ENCODE measurements around the gene ISG20. TPM values are rescaled to one million over a fixed set of nuclear protein-coding genes. Genes with fewer than 3 reads are reported as not detected.

The ISG20 gene
- total RNA-seq, 1 experiment from 2014 or later, result 14.9 TPM

- BruUV-seq (replicated peaks), result no TSS peak
- Histone ChIP-seq H3K36me3 (ENCODE audit: control insufficient read depth, insufficient read depth, low read length) (no peaks in the 10 kb centered on the region), H3K9me3 (ENCODE audit: control insufficient read depth, insufficient read depth, low read depth, low read length) (no peaks in the 10 kb centered on the region), H3K4me1 (ENCODE audit: control insufficient read depth, insufficient read depth, low read length) (peaks cover 7% of the 10 kb centered on the region; the same call in 1 of the 2 replicates), H3K27ac (ENCODE audit: low read length) (no peak overlapping the region), H3K27me3 (ENCODE audit: control insufficient read depth, insufficient read depth, low read length) (peaks cover 41% of the 10 kb centered on the region), H3K4me3 (ENCODE audit: low read depth in 2 of 2, low read length in 2 of 2) (no peak overlapping the region)
- CTCF ChIA-PET, result interaction anchor here (0.6 kb wide), 2 partner anchors 22 to 143 kb away, joined by 3 to 7 read pairs; partner anchors contain the start of gene MRPS11
- intact Hi-C loops (cut with micrococcal nuclease; ENCODE audit: unreplicated experiment), result loop anchor here (5.0 kb wide), 1 partner anchor 118 kb away; no protein-coding TSS in a partner anchor
- DNase-seq (ENCODE audit: low read depth, low spot score) (no peak), ATAC-seq (no peak)
- POLR2A ChIA-PET, result no interaction called here
- TF ChIP-seq TCF7L2 (IDR thresholded peaks at IDR 0.05; ENCODE audit: low read depth, low read length), result no peak
- no peak for TF ChIP-seq SIN3A (IDR thresholded peaks at IDR 0.05; ENCODE audit: borderline replicate concordance, insufficient read depth, low read depth, low read length)
- TF ChIP-seq CTCF (IDR thresholded peaks at IDR 0.05), result no peak
- no peak for TF ChIP-seq POLR2AphosphoS5 (IDR thresholded peaks at IDR 0.05; ENCODE audit: low read depth, low read length)
- no peak for TF ChIP-seq REST (IDR thresholded peaks at IDR 0.05; ENCODE audit: insufficient read depth in 1 of 2, low read depth in 2 of 2, low read length in 1 of 2)
- in situ Hi-C loops (cut with HindIII; ENCODE audit: low pct_unique_long_range_greater_than_20kb, low sequenced_read_pairs), result no loop called here
These were observed 28.1 kb upstream of the ISG20 start for GRCh38 chr15:88610701-88611231.

GRCh38 chr15:88612186-88612796 is 26.5 kb upstream of the ISG20 start:
- no TSS peak for BruUV-seq (replicated peaks)
- CTCF ChIA-PET, result no interaction called here
- Histone ChIP-seq H3K36me3 (ENCODE audit: control insufficient read depth, insufficient read depth, low read length) (no peaks in the 10 kb centered on the region), H3K4me3 (ENCODE audit: low read depth in 2 of 2, low read length in 2 of 2) (no peak overlapping the region), H3K27ac (ENCODE audit: low read length) (no peak overlapping the region), H3K9me3 (ENCODE audit: control insufficient read depth, insufficient read depth, low read depth, low read length) (no peaks in the 10 kb centered on the region), H3K4me1 (ENCODE audit: control insufficient read depth, insufficient read depth, low read length) (0 out of 2 replicates have a peak, but pooled peaks cover 7% of the 10 kb centered on the region), H3K27me3 (ENCODE audit: control insufficient read depth, insufficient read depth, low read length) (peaks cover 26% of the 10 kb centered on the region)
- in situ Hi-C loops (cut with HindIII; ENCODE audit: low pct_unique_long_range_greater_than_20kb, low sequenced_read_pairs), result no loop called here
- POLR2A ChIA-PET, result no interaction called here
- TF ChIP-seq CTCF (IDR thresholded peaks at IDR 0.05) (no peak), SIN3A (IDR thresholded peaks at IDR 0.05; ENCODE audit: borderline replicate concordance, insufficient read depth, low read depth, low read length) (no peak), REST (IDR thresholded peaks at IDR 0.05; ENCODE audit: insufficient read depth in 1 of 2, low read depth in 2 of 2, low read length in 1 of 2) (no peak), POLR2AphosphoS5 (IDR thresholded peaks at IDR 0.05; ENCODE audit: low read depth, low read length) (no peak), TCF7L2 (IDR thresholded peaks at IDR 0.05; ENCODE audit: low read depth, low read length) (no peak)
- intact Hi-C loops (cut with micrococcal nuclease; ENCODE audit: unreplicated experiment), result loop anchor here (5.0 kb wide), 1 partner anchor 120 kb away; no protein-coding TSS in a partner anchor
- DNase-seq (ENCODE audit: low read depth, low spot score) (no peak), ATAC-seq (no peak)
